Transverse colon (tissue), 3 donors: Measurements from ENCODE around the gene MTSS2.

Source experiments
- POLR2A ChIP-seq: fragments of 450-650 bp; IDR thresholded peaks from one replicate; pipeline ENCODE4 v1.6.1; 2016; ENCODE audit warnings: antibody characterized with exemption, mild to moderate bottlenecking, moderate library complexity
- TF ChIP-seq, protein P1 (sequence below), 5 experiments: fragments of 200-600 bp in 3 of 5; fragments of 450-650 bp in 2 of 5; sonication (generic) in 3 of 5; IDR thresholded peaks; 1 replicate in 2 of 5; 2 replicates in 3 of 5; pipeline ENCODE4 v1.5.1; 2016 to 2017; ENCODE audit warnings: antibody characterized with exemption in 5 of 5, inconsistent platforms in 3 of 5, mild to moderate bottlenecking in 2 of 5, moderate library complexity in 1 of 5

DNA sequence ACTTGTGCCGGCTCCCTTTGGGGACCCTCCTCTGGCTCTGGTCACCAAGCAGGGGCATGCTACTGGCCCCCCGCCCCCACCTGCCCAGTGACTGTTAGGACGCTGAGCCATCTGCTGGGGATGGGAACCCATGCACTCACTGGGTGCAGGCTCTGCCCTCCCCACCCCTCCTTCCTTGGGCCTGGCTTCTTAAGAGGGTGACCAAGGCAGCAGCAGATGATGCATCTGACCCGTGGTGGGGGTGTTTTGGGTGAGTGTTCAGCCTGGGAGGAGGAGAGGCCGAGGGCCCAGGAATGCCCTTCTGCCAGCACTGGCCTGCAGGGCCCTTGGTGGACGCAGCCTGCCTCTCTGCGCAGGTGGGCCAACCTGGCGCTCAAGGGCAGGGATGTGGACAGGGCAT lies 19.2 kb upstream of the MTSS2 start:
- no peak for TF ChIP-seq POLR2A
- TF ChIP-seq, protein P1, sequence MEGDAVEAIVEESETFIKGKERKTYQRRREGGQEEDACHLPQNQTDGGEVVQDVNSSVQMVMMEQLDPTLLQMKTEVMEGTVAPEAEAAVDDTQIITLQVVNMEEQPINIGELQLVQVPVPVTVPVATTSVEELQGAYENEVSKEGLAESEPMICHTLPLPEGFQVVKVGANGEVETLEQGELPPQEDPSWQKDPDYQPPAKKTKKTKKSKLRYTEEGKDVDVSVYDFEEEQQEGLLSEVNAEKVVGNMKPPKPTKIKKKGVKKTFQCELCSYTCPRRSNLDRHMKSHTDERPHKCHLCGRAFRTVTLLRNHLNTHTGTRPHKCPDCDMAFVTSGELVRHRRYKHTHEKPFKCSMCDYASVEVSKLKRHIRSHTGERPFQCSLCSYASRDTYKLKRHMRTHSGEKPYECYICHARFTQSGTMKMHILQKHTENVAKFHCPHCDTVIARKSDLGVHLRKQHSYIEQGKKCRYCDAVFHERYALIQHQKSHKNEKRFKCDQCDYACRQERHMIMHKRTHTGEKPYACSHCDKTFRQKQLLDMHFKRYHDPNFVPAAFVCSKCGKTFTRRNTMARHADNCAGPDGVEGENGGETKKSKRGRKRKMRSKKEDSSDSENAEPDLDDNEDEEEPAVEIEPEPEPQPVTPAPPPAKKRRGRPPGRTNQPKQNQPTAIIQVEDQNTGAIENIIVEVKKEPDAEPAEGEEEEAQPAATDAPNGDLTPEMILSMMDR (IDR thresholded peaks at IDR 0.05): no peak
